B cell (primary cell): ENCODE data around the gene DUSP23. TPM values are rescaled to one million over a fixed set of nuclear protein-coding genes. Genes with fewer than 3 reads are reported as not detected.

Experiments
- ATAC-seq: fragments of 200-7000 bp; cut with Tn5 transposase; one replicate; pipeline ENCODE4 v1.10.0; 2021; ENCODE audit warnings: low read depth, mild to moderate bottlenecking, moderate number of reproducible peaks, moderate library complexity
- CTCF ChIA-PET: fragments of 350-600 bp; sonication (Branson Sonifier 250); formaldehyde crosslinking; loops from one replicate; lab custom pipeline; 2021; ENCODE audit warnings: antibody characterized with exemption, inconsistent platforms; lab: Charles Lee
- POLR2A ChIA-PET: fragments of 350-600 bp; sonication (Branson Sonifier 250); formaldehyde crosslinking; loops from one replicate; lab custom pipeline; 2021; ENCODE audit warnings: antibody characterized with exemption; lab: Charles Lee
- DNase-seq: peaks from one replicate; pipeline ENCODE4 v3.0.0; 2013
- H2AFZ ChIP-seq: 2 replicates; pipeline ENCODE4 v1.6.1; 2012; ENCODE audit warnings: mild to moderate bottlenecking, low read depth, low read length; ENCODE audit not compliant: insufficient read depth, poor library complexity, severe bottlenecking
- H3K27ac ChIP-seq, 2 donors: 1 replicate in 1 of 2; 2 replicates in 1 of 2; pipeline ENCODE4 v1.5.1; 2012 to 2013; ENCODE audit warnings: low read length in 2 of 2, mild to moderate bottlenecking in 2 of 2, moderate library complexity in 1 of 2
- H3K27me3 ChIP-seq, 4 experiments: fragments of 200-600 bp in 1 of 4; sonication (generic) in 1 of 4; replicated peaks in 1 of 4; 1 replicate in 2 of 4; 2 replicates in 2 of 4; pipeline versions ENCODE4 v1.6.1 to v1.7.0; 2013 to 2016; ENCODE audit warnings: low read length in 3 of 4, mild to moderate bottlenecking in 2 of 4, mixed read lengths in 1 of 4, moderate library complexity in 1 of 4; ENCODE audit not compliant: insufficient read depth in 4 of 4, control insufficient read depth in 3 of 4; ENCODE audit errors: control extremely low read depth in 1 of 4
- H3K36me3 ChIP-seq, 2 experiments: replicated peaks in 1 of 2; 1 replicate in 1 of 2; 2 replicates in 1 of 2; pipeline versions ENCODE4 v1.6.1 to v1.7.1; 2013; ENCODE audit warnings: low read length in 1 of 2; ENCODE audit not compliant: insufficient read depth in 2 of 2, control insufficient read depth in 1 of 2; ENCODE audit errors: control extremely low read depth in 1 of 2, extremely low read depth in 1 of 2
- H3K4me1 ChIP-seq, 2 donors: fragments of 200-600 bp in 1 of 2; sonication (generic) in 1 of 2; 1 replicate in 1 of 2; 2 replicates in 1 of 2; pipeline versions ENCODE4 v1.5.1 to v1.6.1; 2013 to 2017; ENCODE audit warnings: low read length in 2 of 2; ENCODE audit not compliant: control insufficient read depth in 2 of 2, insufficient read depth in 2 of 2
- H3K4me2 ChIP-seq: replicated peaks from 2 replicates; pipeline ENCODE3; 2012; ENCODE audit warnings: mild to moderate bottlenecking, low read depth, low read length; ENCODE audit not compliant: poor library complexity, severe bottlenecking
- H3K4me3 ChIP-seq, 5 experiments: fragments of 200-600 bp in 1 of 5; sonication (generic) in 1 of 5; 1 replicate in 3 of 5; 2 replicates in 2 of 5; pipeline versions ENCODE4 v1.5.1 to v1.7.0; 2011 to 2016; ENCODE audit warnings: low read length in 4 of 5, mild to moderate bottlenecking in 4 of 5, low read depth in 2 of 5, control low read depth in 1 of 5, moderate library complexity in 1 of 5; ENCODE audit not compliant: insufficient read depth in 1 of 5; ENCODE audit errors: control extremely low read depth in 1 of 5, extremely low read depth in 1 of 5
- H3K79me2 ChIP-seq: fragments of 200-600 bp; sonication (generic); one replicate; pipeline ENCODE4 v1.6.0; 2016; ENCODE audit warnings: low read length; ENCODE audit not compliant: control insufficient read depth, insufficient read depth
- H3K9ac ChIP-seq: fragments of 200-600 bp; sonication (generic); 2 replicates; pipeline ENCODE4 v1.6.1; 2017; ENCODE audit warnings: mild to moderate bottlenecking, low read length, moderate library complexity
- H3K9me3 ChIP-seq, 3 donors: one replicate each; pipeline versions ENCODE4 v1.6.1 to v1.7.1; 2013; ENCODE audit warnings: low read length in 2 of 3; ENCODE audit not compliant: control insufficient read depth in 2 of 3, insufficient read depth in 1 of 3; ENCODE audit errors: control extremely low read depth in 1 of 3
- H4K20me1 ChIP-seq: 2 replicates; pipeline ENCODE4 v1.6.0; 2012; ENCODE audit warnings: mild to moderate bottlenecking, low read length; ENCODE audit not compliant: insufficient read depth, control insufficient read depth, poor library complexity, severe bottlenecking
- H3K27ac Mint-ChIP-seq: one replicate; pipeline ENCODE4 v1.8.0; 2021; ENCODE audit warnings: mixed read lengths
- H3K27me3 Mint-ChIP-seq: one replicate; pipeline ENCODE4 v1.8.0; 2021; ENCODE audit warnings: mixed read lengths
- H3K4me1 Mint-ChIP-seq: one replicate; pipeline ENCODE4 v1.8.0; 2021; ENCODE audit warnings: mixed read lengths
- H3K4me3 Mint-ChIP-seq: one replicate; pipeline ENCODE4 v1.8.0; 2021; ENCODE audit warnings: mixed read lengths
- H3K9me3 Mint-ChIP-seq: one replicate; pipeline ENCODE4 v1.8.0; 2022; ENCODE audit warnings: mixed read lengths; ENCODE audit not compliant: insufficient read depth
- CTCF ChIP-seq: fragments of 200-600 bp; IDR thresholded peaks from one replicate; pipeline ENCODE4 v1.8.0; 2022; ENCODE audit warnings: antibody characterized with exemption, mild to moderate bottlenecking
- EZH2 ChIP-seq: IDR thresholded peaks from 2 replicates; pipeline ENCODE4 v1.6.1; 2012; ENCODE audit warnings: borderline replicate concordance, low read depth, mild to moderate bottlenecking, moderate library complexity, low read length; ENCODE audit not compliant: insufficient read depth, poor library complexity, severe bottlenecking
- WGBS: methylation state at CpG from one replicate; pipeline ENCODE4 v1.1.5; 2013; ENCODE audit warnings: missing lambda C conversion rate; ENCODE audit not compliant: insufficient coverage; 5-methylcytosine and 5-hydroxymethylcytosine counted together
- intact Hi-C: fragments of 100-400 bp; cut with micrococcal nuclease; formaldehyde crosslinking; loops from one replicate; pipeline ENCODE4 v1.10.0; 2022
- polyA plus RNA-seq: library from polyadenylated mRNA; depleted of rRNA; stranded (reverse); fragments of >200 nt; gene quantifications from 2 replicates; pipeline ENCODE4 v1.2.3, GENCODE V29; 2012
- total RNA-seq, 2 donors: library from RNA; stranded (reverse); fragments of 120-200 nt in 1 of 2; gene quantifications; 1 replicate in 1 of 2; 2 replicates in 1 of 2; pipeline versions ENCODE4 v1.2.3 to v1.2.4, GENCODE V29; 2013 to 2022

Gene DUSP23
- total and polyA plus RNA-seq, 2 donors (not counting 1 experiment from before 2014, with no cell fraction given) = 9.6 to 15.8 TPM

GRCh38 chr1:159756397-159756796, 24.4 kb upstream of the DUSP23 start:
- H3K4me2 ChIP-seq = no peak overlapping the region
- no peak overlapping the region for H3K9ac ChIP-seq
- H3K36me3 ChIP-seq = no peaks in the 10 kb centered on the region
- POLR2A ChIA-PET = no interaction called here
- no peaks in the 10 kb centered on the region for H4K20me1 ChIP-seq
- intact Hi-C loops = no loop called here
- H3K27me3 Mint-ChIP-seq = peaks cover 13% of the 10 kb centered on the region
- no peaks in the 10 kb centered on the region for H3K4me1 Mint-ChIP-seq
- H3K27me3 ChIP-seq = peaks cover 0 to 3% (median 1%) of the 10 kb centered on the region in 4 experiments
- H3K79me2 ChIP-seq = no peaks in the 10 kb centered on the region
- TF ChIP-seq CTCF (no peak), EZH2 (no peak)
- CTCF ChIA-PET = no interaction called here
- no peak overlapping the region for H3K27ac Mint-ChIP-seq
- H3K9me3 ChIP-seq = no peaks in the 10 kb centered on the region
- H3K4me3 Mint-ChIP-seq = no peak overlapping the region
- no peaks in the 10 kb centered on the region for H3K9me3 Mint-ChIP-seq
- ATAC-seq = no peak
- no peaks in the 10 kb centered on the region for H3K4me1 ChIP-seq
- H3K27ac ChIP-seq = no peak overlapping the region
- no peak overlapping the region for H2AFZ ChIP-seq
- DNase-seq = no peak
- no peak overlapping the region for H3K4me3 ChIP-seq

- no peak overlapping the region for H3K4me2 ChIP-seq
- H3K36me3 ChIP-seq = no peaks in the 10 kb centered on the region
- POLR2A ChIA-PET = no interaction called here
- H3K4me3 ChIP-seq = no peak overlapping the region
- no peaks in the 10 kb centered on the region for H3K4me1 Mint-ChIP-seq
- no peak overlapping the region for H3K27ac Mint-ChIP-seq
- no peaks in the 10 kb centered on the region for H3K4me1 ChIP-seq
- no peak for DNase-seq
- TF ChIP-seq CTCF (no peak), EZH2 (no peak)
- H2AFZ ChIP-seq = no peak overlapping the region
- peaks cover 36% of the 10 kb centered on the region for H3K27me3 Mint-ChIP-seq
- no CpG with 5 or more reads among the region's 1 CpG for WGBS
- intact Hi-C loops = no loop called here
- H3K9ac ChIP-seq = no peak overlapping the region
- no peaks in the 10 kb centered on the region for H3K9me3 Mint-ChIP-seq
- H4K20me1 ChIP-seq = no peaks in the 10 kb centered on the region
- no peaks in the 10 kb centered on the region for H3K79me2 ChIP-seq
- no peak for ATAC-seq
- H3K27me3 ChIP-seq = peaks cover 0 to 4% (median 0%) of the 10 kb centered on the region in 4 experiments
- CTCF ChIA-PET = no interaction called here
- no peak overlapping the region for H3K27ac ChIP-seq
- H3K4me3 Mint-ChIP-seq = no peak overlapping the region
- no peaks in the 10 kb centered on the region for H3K9me3 ChIP-seq
Measured at GRCh38 chr1:159763686-159764085, 17.1 kb upstream of the DUSP23 start.
